Stimulated activated effector memory CD8-positive, alpha-beta T cell treated with anti-CD3 and anti-CD28 coated beads, Interleukin-12 subunit alpha, Interleukin-12 subunit beta, amount 100 ng/mL, for 72 hours (primary cell): ENCODE data around the gene LYSMD4.

Experiments
- ATAC-seq: fragments of 150-1000 bp; cut with Tn5 transposase; 2 replicates; pipeline ENCODE4 v1.10.0; 2021
- DNase-seq, 2 donors: peaks; one replicate each; pipeline ENCODE4 v3.0.0; 2021 to 2022; ENCODE audit warnings: low spot score in 2 of 2
- H3K27ac Mint-ChIP-seq: one replicate; pipeline ENCODE4 v1.8.0; 2022; ENCODE audit warnings: mild to moderate bottlenecking, mixed read lengths
- H3K36me3 Mint-ChIP-seq: one replicate; pipeline ENCODE4 v1.8.0; 2022; ENCODE audit warnings: mild to moderate bottlenecking, mixed read lengths
- H3K4me1 Mint-ChIP-seq: one replicate; pipeline ENCODE4 v1.8.0; 2022; ENCODE audit warnings: mixed read lengths
- H3K4me3 Mint-ChIP-seq: one replicate; pipeline ENCODE4 v1.8.0; 2022; ENCODE audit warnings: mild to moderate bottlenecking, mixed read lengths
- H3K9me3 Mint-ChIP-seq: one replicate; pipeline ENCODE4 v1.8.0; 2022; ENCODE audit warnings: mixed read lengths

The LYSMD4 gene

DNA sequence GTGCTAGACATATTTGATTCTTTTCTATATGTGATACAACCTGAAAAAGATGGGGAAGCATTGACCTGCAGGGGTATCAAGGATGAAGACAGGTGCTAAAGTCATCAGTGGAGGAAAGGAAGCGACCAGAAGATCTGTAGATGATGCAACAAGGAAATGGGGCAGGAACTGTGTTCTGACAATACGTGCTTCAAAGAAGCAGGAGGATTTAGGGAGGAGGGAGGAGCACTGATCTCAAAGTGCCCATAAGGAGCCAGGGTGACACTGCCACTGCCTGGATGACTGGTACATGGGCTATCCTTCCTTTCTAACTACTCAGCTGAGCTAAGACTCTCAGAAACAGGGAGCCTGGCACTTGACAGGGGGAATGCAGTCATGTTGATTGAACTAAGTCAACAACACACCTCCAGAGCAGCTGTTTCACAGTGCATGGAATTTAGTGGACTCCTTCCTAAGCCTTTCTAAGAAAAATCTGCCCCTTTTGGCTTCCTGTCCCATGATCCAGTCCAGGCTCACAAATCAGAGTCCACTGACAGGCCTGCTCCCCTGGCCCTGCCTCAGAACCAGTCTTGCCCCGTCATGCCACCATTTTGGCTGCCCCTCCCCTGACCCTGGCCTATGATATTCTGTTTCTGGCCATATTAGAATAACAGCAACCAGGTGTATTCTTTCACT is 12.0 kb downstream of the LYSMD4 start:
- Mint-ChIP-seq H3K4me3 (peak overlapping the region; percentile 19), H3K27ac (peak overlapping the region; percentile 38)
- ATAC-seq = peak; percentile 11

GRCh38 chr15:99720533-99720932 is 12.7 kb downstream of the LYSMD4 start:
- peak overlapping the region; percentile 19 for H3K4me3 Mint-ChIP-seq
- H3K9me3 Mint-ChIP-seq = no peaks in the 10 kb centered on the region
- H3K27ac Mint-ChIP-seq = peak overlapping the region; percentile 38
- ATAC-seq (no peak), DNase-seq (no peak)
- H3K36me3 Mint-ChIP-seq = no peaks in the 10 kb centered on the region
- peaks cover 39% of the 10 kb centered on the region for H3K4me1 Mint-ChIP-seq

More for the DNA sequence above, 12.0 kb downstream of the LYSMD4 start:
- H3K4me1 Mint-ChIP-seq = peaks cover 37% of the 10 kb centered on the region
- no peak for DNase-seq
- no peaks in the 10 kb centered on the region for H3K9me3 Mint-ChIP-seq
- no peaks in the 10 kb centered on the region for H3K36me3 Mint-ChIP-seq

- ATAC-seq (peak; percentile 76), DNase-seq (no peak)
- no peaks in the 10 kb centered on the region for H3K9me3 Mint-ChIP-seq
- no peak overlapping the region for H3K27ac Mint-ChIP-seq
- H3K36me3 Mint-ChIP-seq = no peaks in the 10 kb centered on the region
- peaks cover 42% of the 10 kb centered on the region for H3K4me1 Mint-ChIP-seq
- no peak overlapping the region for H3K4me3 Mint-ChIP-seq
These were observed 14.1 kb downstream of the LYSMD4 start for GRCh38 chr15:99719096-99719541.

DNA sequence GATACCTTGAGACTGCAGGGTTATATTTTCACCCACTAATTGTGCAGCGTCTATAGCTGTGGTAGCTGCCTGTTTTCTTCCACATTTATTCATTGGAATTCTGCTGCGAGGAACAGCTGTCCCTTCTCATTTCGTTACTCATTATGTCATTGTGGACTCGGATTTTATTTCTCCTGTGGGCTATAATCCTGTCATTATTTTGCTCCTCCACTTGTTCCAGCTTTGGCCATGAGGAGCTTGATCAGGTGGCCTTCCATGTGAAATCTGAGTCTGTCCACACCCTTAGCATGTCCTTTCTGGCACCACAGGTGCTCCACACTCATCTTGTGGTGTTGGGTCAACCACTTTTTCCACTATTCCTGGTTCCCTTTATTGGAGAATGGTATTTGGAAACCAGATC is 14.8 kb downstream of the LYSMD4 start:
- Mint-ChIP-seq H3K4me1 (peaks cover 42% of the 10 kb centered on the region), H3K9me3 (no peaks in the 10 kb centered on the region), H3K36me3 (no peaks in the 10 kb centered on the region), H3K4me3 (no peak overlapping the region), H3K27ac (no peak overlapping the region)
- ATAC-seq (no peak), DNase-seq (no peak)

- peaks cover 45% of the 10 kb centered on the region for H3K4me1 Mint-ChIP-seq
- DNase-seq (no peak), ATAC-seq (peak; percentile 54)
- no peaks in the 10 kb centered on the region for H3K9me3 Mint-ChIP-seq
- H3K4me3 Mint-ChIP-seq = no peak overlapping the region
- no peak overlapping the region for H3K27ac Mint-ChIP-seq
- peaks cover 7% of the 10 kb centered on the region for H3K36me3 Mint-ChIP-seq
These were observed 15.9 kb downstream of the LYSMD4 start for GRCh38 chr15:99717161-99718009.

DNA sequence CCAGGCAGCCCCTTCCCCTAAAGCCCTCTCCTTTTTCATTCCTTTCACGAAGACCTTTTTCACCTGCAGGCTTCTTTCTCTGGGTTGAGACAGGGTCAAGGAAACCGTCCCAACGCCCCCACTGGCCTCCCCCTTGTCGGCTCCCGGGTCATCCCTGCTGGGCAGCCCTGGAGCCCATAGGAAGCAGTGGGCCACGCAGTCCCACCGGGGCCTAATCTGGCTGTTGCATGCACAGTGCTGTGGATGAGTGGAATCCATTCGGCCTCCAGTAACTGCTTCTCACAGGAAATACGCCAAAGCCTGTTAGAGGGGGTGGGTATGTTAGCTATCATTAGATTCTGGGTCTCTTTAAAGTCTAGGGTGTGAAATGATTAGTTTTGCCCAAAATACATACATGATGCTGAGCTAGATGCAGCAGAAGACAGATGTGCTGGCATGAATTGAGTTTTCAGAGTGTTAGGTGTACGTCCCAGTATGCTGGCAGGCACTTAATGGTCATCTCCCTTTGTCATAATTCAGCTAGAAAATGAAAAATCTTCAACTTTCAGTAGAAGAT is 16.6 kb downstream of the LYSMD4 start:
- Mint-ChIP-seq H3K4me1 (peaks cover 51% of the 10 kb centered on the region), H3K4me3 (no peak overlapping the region), H3K27ac (no peak overlapping the region), H3K9me3 (no peaks in the 10 kb centered on the region), H3K36me3 (peaks cover 15% of the 10 kb centered on the region)
- ATAC-seq (no peak), DNase-seq (no peak)

GRCh38 chr15:99712415-99712814 is 20.8 kb downstream of the LYSMD4 start:
- H3K27ac Mint-ChIP-seq = peak overlapping the region; percentile 78
- peaks cover 42% of the 10 kb centered on the region for H3K36me3 Mint-ChIP-seq
- H3K4me3 Mint-ChIP-seq = no peak overlapping the region
- DNase-seq (no peak), ATAC-seq (no peak)
- no peaks in the 10 kb centered on the region for H3K9me3 Mint-ChIP-seq
- H3K4me1 Mint-ChIP-seq = peaks cover 34% of the 10 kb centered on the region

DNA sequence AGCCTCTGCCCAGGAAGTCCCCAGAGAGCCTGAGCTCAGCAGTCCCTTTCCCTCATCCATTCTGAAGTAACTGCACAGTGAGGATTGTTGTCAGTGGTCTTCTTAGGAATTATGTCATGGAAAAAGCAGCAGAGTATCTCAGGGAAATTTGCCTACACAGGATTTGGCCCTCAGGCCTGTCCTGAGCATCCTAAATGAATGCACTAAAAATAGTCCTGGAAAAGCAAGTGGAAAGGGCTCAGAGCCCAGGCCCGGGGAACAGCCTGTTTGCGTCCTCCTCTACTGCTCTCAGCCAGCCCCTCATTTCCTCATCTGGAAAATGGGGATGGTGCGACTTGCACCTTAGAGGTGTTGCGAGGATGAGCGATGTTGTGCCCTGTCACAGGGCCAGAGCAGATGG is 21.6 kb downstream of the LYSMD4 start:
- Mint-ChIP-seq H3K9me3 (no peaks in the 10 kb centered on the region), H3K27ac (peak overlapping the region; percentile 78), H3K36me3 (peaks cover 46% of the 10 kb centered on the region), H3K4me3 (no peak overlapping the region), H3K4me1 (peaks cover 41% of the 10 kb centered on the region)
- DNase-seq (no peak), ATAC-seq (no peak)

DNA sequence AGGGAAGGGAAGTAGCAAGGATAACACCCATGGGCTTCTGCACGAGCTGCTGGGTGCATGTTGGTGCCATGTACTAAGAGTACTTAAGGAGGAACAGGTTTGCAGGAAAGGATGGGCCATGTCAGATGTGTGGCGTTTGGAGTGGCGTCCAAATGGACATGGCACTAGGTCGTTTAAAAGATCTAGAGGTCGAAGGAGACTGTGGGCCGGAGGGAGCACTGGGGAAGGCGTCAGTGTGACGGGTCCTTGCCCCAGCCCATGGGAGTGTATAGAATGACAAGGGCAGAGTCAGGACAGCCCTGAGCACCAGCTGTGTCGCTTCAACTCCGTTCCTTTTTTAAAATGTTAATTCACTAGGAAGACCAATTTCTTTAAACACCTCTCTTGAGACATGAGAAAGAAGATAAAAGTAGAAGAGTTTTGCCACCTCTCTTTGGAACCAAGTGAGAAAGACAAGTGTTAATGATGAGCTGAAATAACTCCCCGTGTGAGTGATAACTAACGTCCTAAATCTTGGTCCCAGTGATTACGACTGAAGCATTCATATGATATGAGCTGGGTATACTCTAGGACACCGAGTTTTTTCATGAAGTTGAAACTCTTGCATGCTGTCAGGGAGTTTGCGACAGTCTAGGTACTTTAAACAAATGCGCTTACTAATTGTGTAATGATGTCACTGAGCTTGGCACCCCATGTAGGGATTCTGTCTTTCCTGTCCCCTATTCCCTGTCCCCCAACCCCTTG is 23.8 kb downstream of the LYSMD4 start:
- no peak overlapping the region for H3K4me3 Mint-ChIP-seq

GRCh38 chr15:99708563-99708962 is 24.7 kb downstream of the LYSMD4 start:
- Mint-ChIP-seq H3K4me3 (no peak overlapping the region), H3K27ac (no peak overlapping the region), H3K9me3 (no peaks in the 10 kb centered on the region), H3K4me1 (peaks cover 44% of the 10 kb centered on the region), H3K36me3 (peaks cover 46% of the 10 kb centered on the region)
- DNase-seq (no peak), ATAC-seq (no peak)

More for the DNA sequence above, 23.8 kb downstream of the LYSMD4 start:
- peaks cover 44% of the 10 kb centered on the region for H3K4me1 Mint-ChIP-seq
- no peaks in the 10 kb centered on the region for H3K9me3 Mint-ChIP-seq
- H3K36me3 Mint-ChIP-seq = peaks cover 46% of the 10 kb centered on the region
- no peak for DNase-seq
- no peak overlapping the region for H3K27ac Mint-ChIP-seq
- no peak for ATAC-seq

- peak; percentile 90 for ATAC-seq
These were observed 25.6 kb downstream of the LYSMD4 start for GRCh38 chr15:99707473-99708270.

GRCh38 chr15:99706557-99707303 is 26.5 kb downstream of the LYSMD4 start:
- H3K4me1 Mint-ChIP-seq = peaks cover 40% of the 10 kb centered on the region
- ATAC-seq (peak; percentile 67), DNase-seq (no peak)

More at GRCh38 chr15:99707473-99708270, 25.6 kb downstream of the LYSMD4 start:
- H3K4me3 Mint-ChIP-seq = peak overlapping the region; percentile 50
- DNase-seq = no peak
- H3K9me3 Mint-ChIP-seq = no peaks in the 10 kb centered on the region
- H3K36me3 Mint-ChIP-seq = peaks cover 40% of the 10 kb centered on the region
- H3K27ac Mint-ChIP-seq = peak overlapping the region; percentile 52
- peaks cover 49% of the 10 kb centered on the region for H3K4me1 Mint-ChIP-seq

GRCh38 chr15:99704444-99704838 is 28.8 kb downstream of the LYSMD4 start:
- DNase-seq (peak in 1 of 2 donors; percentile 48), ATAC-seq (peak; percentile 77)
- H3K4me1 Mint-ChIP-seq = peaks cover 38% of the 10 kb centered on the region
- no peaks in the 10 kb centered on the region for H3K9me3 Mint-ChIP-seq
- no peak overlapping the region for H3K27ac Mint-ChIP-seq
- peaks cover 20% of the 10 kb centered on the region for H3K36me3 Mint-ChIP-seq
- no peak overlapping the region for H3K4me3 Mint-ChIP-seq

More at GRCh38 chr15:99706557-99707303, 26.5 kb downstream of the LYSMD4 start:
- Mint-ChIP-seq H3K36me3 (peaks cover 32% of the 10 kb centered on the region), H3K9me3 (no peaks in the 10 kb centered on the region), H3K27ac (peak overlapping the region; percentile 52), H3K4me3 (peak overlapping the region; percentile 50)
